Hepatocyte (in vitro differentiated cells): ENCODE data around the gene XYLT1. TPM values are rescaled to one million over a fixed set of nuclear protein-coding genes. Genes with fewer than 3 reads are reported as not detected.

ENCODE experiments used
- DNase-seq: peaks from one replicate; pipeline ENCODE4 v3.0.0-alpha.2; 2016; ENCODE audit warnings: low spot score
- H2AFZ ChIP-seq: fragments of 200-600 bp; sonication (generic); 2 replicates; pipeline ENCODE4 v1.6.0; 2016; ENCODE audit warnings: antibody characterized with exemption, mild to moderate bottlenecking
- H3K27ac ChIP-seq: fragments of 200-600 bp; sonication (generic); 2 replicates; pipeline ENCODE4 v1.5.1; 2016; ENCODE audit warnings: mild to moderate bottlenecking
- H3K27me3 ChIP-seq: fragments of 200-600 bp; sonication (generic); 2 replicates; pipeline ENCODE4 v1.6.1; 2016
- H3K36me3 ChIP-seq: fragments of 200-600 bp; sonication (generic); replicated peaks from 2 replicates; pipeline ENCODE4 v1.5.1; 2016; ENCODE audit warnings: low read depth; ENCODE audit not compliant: insufficient read depth
- H3K4me1 ChIP-seq: fragments of 200-600 bp; sonication (generic); 2 replicates; pipeline ENCODE4 v1.5.1; 2016; ENCODE audit warnings: mild to moderate bottlenecking, moderate library complexity; ENCODE audit not compliant: insufficient read depth
- H3K4me2 ChIP-seq: fragments of 200-600 bp; sonication (generic); 2 replicates; pipeline ENCODE4 v1.6.0; 2016
- H3K4me3 ChIP-seq: fragments of 200-600 bp; sonication (generic); 2 replicates; pipeline ENCODE4 v1.5.1; 2016; ENCODE audit warnings: mild to moderate bottlenecking
- H3K79me2 ChIP-seq: fragments of 200-600 bp; sonication (generic); 2 replicates; pipeline ENCODE4 v1.6.0; 2017; ENCODE audit warnings: mild to moderate bottlenecking
- H3K9me2 ChIP-seq: fragments of 200-600 bp; sonication (generic); replicated peaks from 2 replicates; pipeline ENCODE4 v1.6.0; 2017; ENCODE audit warnings: mild to moderate bottlenecking; ENCODE audit not compliant: insufficient read depth
- H3K9me3 ChIP-seq: fragments of 200-600 bp; sonication (generic); 2 replicates; pipeline ENCODE4 v1.5.1; 2016; ENCODE audit warnings: low read depth, mild to moderate bottlenecking
- H4K20me1 ChIP-seq: fragments of 200-600 bp; sonication (generic); 2 replicates; pipeline ENCODE4 v1.6.0; 2016; ENCODE audit warnings: mild to moderate bottlenecking; ENCODE audit not compliant: insufficient read depth, poor library complexity, severe bottlenecking
- CTCF ChIP-seq: fragments of 200-600 bp; sonication (generic); IDR thresholded peaks from 2 replicates; pipeline ENCODE4 v1.5.1; 2016; ENCODE audit warnings: antibody characterized with exemption, mild to moderate bottlenecking; ENCODE audit not compliant: poor library complexity
- EZH2 ChIP-seq: fragments of 200-600 bp; sonication (generic); IDR thresholded peaks from 2 replicates; pipeline ENCODE4 v1.6.1; 2016; ENCODE audit warnings: antibody characterized with exemption, mild to moderate bottlenecking, borderline replicate concordance
- EZH2phosphoT487 ChIP-seq: fragments of 200-600 bp; sonication (generic); IDR thresholded peaks from one replicate; pipeline ENCODE4 v1.6.1; 2018; ENCODE audit warnings: antibody characterized with exemption, mild to moderate bottlenecking, low read depth, moderate library complexity; ENCODE audit not compliant: unreplicated experiment, severe bottlenecking
- WGBS: methylation state at CpG from one replicate; pipeline ENCODE4 v1.1.6; 2016; ENCODE audit warnings: low lambda C conversion rate; ENCODE audit errors: missing lambda C conversion rate; 5-methylcytosine and 5-hydroxymethylcytosine counted together
- polyA plus RNA-seq: library from polyadenylated mRNA; unstranded; fragments of >200 nt; fragmentation: Nextera tagmentation; extraction: Ambion mirVana; gene quantifications from 2 replicates; pipeline ENCODE4 v1.2.1, GENCODE V29; 2016
- total RNA-seq: library from RNA; depleted of rRNA; stranded (reverse); fragments of >200 nt; gene quantifications from 2 replicates; pipeline ENCODE4 v1.2.3, GENCODE V29; 2014

The XYLT1 gene
- total and polyA plus RNA-seq, 2 experiments from 2014 or later: 6.9 to 13.7 TPM

- DNase-seq: no peak
- no peak overlapping the region for H2AFZ ChIP-seq
- H3K36me3 ChIP-seq: no peaks in the 10 kb centered on the region
- H3K9me3 ChIP-seq: no peaks in the 10 kb centered on the region
- H3K79me2 ChIP-seq: peaks cover 5% of the 10 kb centered on the region
- H4K20me1 ChIP-seq: no peaks in the 10 kb centered on the region
- no peaks in the 10 kb centered on the region for H3K9me2 ChIP-seq
- H3K27ac ChIP-seq: no peak overlapping the region
- no peak overlapping the region for H3K4me3 ChIP-seq
- H3K27me3 ChIP-seq: no peaks in the 10 kb centered on the region
- 97% methylated on average over 1 of the region's 1 CpG for WGBS
- no peak overlapping the region for H3K4me2 ChIP-seq
- peaks cover 4% of the 10 kb centered on the region for H3K4me1 ChIP-seq
- TF ChIP-seq EZH2phosphoT487 (no peak), EZH2 (no peak), CTCF (no peak)
Observed at GRCh38 chr16:17265154-17265553, 205.6 kb downstream of the XYLT1 start.

DNA sequence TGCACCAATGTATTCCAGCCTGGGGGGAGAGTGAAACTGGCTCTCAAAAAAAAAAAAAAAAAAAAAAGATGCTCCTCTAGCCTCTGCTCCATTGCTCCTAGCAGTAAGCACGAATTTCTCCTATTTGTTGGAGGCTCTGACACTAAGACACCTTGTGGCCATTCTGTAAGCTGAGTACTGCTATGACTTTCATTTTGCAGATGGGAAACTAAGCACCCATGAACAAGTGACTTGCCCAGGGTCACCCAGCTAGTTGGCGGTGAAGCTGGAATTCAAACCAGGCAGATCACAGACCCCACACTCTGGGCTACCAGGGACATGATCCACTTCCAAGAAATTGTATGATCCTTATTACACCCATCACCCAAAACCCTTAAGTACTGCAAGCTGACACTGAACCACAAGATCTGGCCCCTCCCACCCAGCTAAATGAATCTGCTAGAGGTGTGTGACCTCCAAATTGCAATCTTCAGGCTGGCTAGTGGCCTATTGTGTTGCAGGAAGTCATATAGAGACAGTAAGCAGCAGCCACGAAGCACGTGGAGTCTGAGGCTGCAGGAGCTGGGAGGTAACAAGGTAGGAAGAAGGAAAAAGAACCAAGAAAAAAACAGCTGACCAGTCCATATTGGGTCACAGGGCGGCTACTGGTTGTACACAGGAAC is 209.4 kb downstream of the XYLT1 start:
- Histone ChIP-seq H3K27me3 (no peaks in the 10 kb centered on the region), H2AFZ (no peak overlapping the region), H3K79me2 (no peaks in the 10 kb centered on the region), H3K27ac (no peak overlapping the region), H4K20me1 (no peaks in the 10 kb centered on the region), H3K4me3 (no peak overlapping the region), H3K9me2 (no peaks in the 10 kb centered on the region), H3K36me3 (no peaks in the 10 kb centered on the region), H3K9me3 (no peaks in the 10 kb centered on the region), H3K4me1 (no peaks in the 10 kb centered on the region), H3K4me2 (no peak overlapping the region)
- DNase-seq: no peak
- TF ChIP-seq CTCF: no peak
- no peak for TF ChIP-seq EZH2
- TF ChIP-seq EZH2phosphoT487: no peak
- 85% methylated on average over 5 of the region's 5 CpGs for WGBS

- 88% methylated on average over 5 of the region's 5 CpGs for WGBS
- no peaks in the 10 kb centered on the region for H4K20me1 ChIP-seq
Observed at GRCh38 chr16:17260276-17260849, 210.4 kb downstream of the XYLT1 start.

More at GRCh38 chr16:17260276-17260849, 210.4 kb downstream of the XYLT1 start:
- H3K79me2 ChIP-seq: no peaks in the 10 kb centered on the region
- no peak overlapping the region for H3K27ac ChIP-seq
- H3K4me1 ChIP-seq: no peaks in the 10 kb centered on the region
- H3K9me2 ChIP-seq: no peaks in the 10 kb centered on the region
- H3K27me3 ChIP-seq: no peaks in the 10 kb centered on the region
- TF ChIP-seq EZH2phosphoT487: no peak
- TF ChIP-seq EZH2: no peak
- no peak for TF ChIP-seq CTCF
- H3K4me3 ChIP-seq: no peak overlapping the region
- no peak overlapping the region for H3K4me2 ChIP-seq
- no peaks in the 10 kb centered on the region for H3K9me3 ChIP-seq
- H2AFZ ChIP-seq: no peak overlapping the region
- no peak for DNase-seq
- H3K36me3 ChIP-seq: no peaks in the 10 kb centered on the region
